Measurements from ENCODE around the gene TNS2. TPM values are rescaled to one million over a fixed set of nuclear protein-coding genes. Genes with fewer than 3 reads are reported as not detected.

TNS2 gene
- total and polyA plus RNA-seq, 2 of the 13 experiments (the other 11 are each of a cell fraction or from before 2014, with no cell fraction given), result 8.9 to 20.4 TPM

DNA sequence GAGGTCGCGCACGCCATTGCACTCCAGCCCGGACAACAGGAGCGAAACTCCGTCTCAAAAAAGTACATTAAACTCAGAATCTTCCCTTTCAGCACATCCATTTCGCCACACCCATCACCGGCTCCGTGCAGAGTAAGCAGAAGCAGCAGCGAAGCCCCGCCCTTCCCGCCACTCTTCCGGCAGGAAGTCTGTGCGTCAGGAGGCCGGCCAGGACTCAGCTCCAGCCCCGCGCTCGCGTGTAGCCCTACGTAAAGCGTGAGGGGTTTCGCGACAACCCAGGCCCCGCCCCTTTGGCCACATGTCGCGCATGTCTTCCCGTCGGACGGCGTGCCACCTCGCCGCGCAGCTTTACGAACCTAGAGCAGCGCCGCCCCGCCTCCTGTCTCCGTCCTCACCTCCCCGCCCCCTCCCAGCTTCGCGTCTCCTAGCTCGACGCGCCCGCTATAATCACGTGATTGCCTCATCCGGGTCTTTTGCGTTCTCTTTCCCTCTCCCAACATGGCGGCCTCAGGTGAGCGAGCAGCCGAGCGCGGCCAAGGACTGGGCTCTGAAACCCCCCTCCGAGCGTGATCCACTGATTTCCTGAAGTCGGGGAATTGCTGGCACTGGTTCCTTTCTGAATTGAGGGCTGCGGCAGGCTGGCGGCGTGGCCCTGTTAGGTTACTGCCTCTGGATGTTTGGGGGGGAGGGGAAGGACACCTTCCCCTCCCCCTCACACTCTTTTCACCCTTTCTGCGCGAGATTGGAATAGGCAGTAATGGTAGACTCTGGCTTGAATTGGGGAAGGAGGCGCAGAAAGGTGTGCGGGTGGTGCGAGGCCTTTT lies 43.7 kb upstream of the TNS2 start, which contains the start of gene EIF4B (continued):
- TF ChIP-seq, protein P1, sequence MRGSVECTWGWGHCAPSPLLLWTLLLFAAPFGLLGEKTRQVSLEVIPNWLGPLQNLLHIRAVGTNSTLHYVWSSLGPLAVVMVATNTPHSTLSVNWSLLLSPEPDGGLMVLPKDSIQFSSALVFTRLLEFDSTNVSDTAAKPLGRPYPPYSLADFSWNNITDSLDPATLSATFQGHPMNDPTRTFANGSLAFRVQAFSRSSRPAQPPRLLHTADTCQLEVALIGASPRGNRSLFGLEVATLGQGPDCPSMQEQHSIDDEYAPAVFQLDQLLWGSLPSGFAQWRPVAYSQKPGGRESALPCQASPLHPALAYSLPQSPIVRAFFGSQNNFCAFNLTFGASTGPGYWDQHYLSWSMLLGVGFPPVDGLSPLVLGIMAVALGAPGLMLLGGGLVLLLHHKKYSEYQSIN (CRISPR knock-in tag; IDR thresholded peaks at IDR 0.05; ENCODE audit: borderline replicate concordance), result no peak
- TF ChIP-seq, protein P2, sequence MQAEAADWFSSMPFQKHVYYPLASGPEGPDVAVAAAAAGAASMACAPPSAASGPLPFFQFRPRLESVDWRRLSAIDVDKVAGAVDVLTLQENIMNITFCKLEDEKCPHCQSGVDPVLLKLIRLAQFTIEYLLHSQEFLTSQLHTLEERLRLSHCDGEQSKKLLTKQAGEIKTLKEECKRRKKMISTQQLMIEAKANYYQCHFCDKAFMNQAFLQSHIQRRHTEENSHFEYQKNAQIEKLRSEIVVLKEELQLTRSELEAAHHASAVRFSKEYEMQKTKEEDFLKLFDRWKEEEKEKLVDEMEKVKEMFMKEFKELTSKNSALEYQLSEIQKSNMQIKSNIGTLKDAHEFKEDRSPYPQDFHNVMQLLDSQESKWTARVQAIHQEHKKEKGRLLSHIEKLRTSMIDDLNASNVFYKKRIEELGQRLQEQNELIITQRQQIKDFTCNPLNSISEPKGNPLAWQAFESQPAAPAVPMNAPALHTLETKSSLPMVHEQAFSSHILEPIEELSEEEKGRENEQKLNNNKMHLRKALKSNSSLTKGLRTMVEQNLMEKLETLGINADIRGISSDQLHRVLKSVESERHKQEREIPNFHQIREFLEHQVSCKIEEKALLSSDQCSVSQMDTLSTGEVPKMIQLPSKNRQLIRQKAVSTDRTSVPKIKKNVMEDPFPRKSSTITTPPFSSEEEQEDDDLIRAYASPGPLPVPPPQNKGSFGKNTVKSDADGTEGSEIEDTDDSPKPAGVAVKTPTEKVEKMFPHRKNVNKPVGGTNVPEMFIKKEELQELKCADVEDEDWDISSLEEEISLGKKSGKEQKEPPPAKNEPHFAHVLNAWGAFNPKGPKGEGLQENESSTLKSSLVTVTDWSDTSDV (CRISPR knock-in tag; IDR thresholded peaks at IDR 0.05), result no peak
- TF ChIP-seq NFYB (CRISPR knock-in tag; IDR thresholded peaks at IDR 0.05), result peak; percentile 65; the same call in 1 of the 2 replicates
- TF ChIP-seq, protein P3, sequence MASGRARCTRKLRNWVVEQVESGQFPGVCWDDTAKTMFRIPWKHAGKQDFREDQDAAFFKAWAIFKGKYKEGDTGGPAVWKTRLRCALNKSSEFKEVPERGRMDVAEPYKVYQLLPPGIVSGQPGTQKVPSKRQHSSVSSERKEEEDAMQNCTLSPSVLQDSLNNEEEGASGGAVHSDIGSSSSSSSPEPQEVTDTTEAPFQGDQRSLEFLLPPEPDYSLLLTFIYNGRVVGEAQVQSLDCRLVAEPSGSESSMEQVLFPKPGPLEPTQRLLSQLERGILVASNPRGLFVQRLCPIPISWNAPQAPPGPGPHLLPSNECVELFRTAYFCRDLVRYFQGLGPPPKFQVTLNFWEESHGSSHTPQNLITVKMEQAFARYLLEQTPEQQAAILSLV (CRISPR knock-in tag; IDR thresholded peaks at IDR 0.05; ENCODE audit: borderline replicate concordance), result 0 out of 2 replicates have a peak, but pooled peaks have one; percentile 3
- TF ChIP-seq, protein P4, sequence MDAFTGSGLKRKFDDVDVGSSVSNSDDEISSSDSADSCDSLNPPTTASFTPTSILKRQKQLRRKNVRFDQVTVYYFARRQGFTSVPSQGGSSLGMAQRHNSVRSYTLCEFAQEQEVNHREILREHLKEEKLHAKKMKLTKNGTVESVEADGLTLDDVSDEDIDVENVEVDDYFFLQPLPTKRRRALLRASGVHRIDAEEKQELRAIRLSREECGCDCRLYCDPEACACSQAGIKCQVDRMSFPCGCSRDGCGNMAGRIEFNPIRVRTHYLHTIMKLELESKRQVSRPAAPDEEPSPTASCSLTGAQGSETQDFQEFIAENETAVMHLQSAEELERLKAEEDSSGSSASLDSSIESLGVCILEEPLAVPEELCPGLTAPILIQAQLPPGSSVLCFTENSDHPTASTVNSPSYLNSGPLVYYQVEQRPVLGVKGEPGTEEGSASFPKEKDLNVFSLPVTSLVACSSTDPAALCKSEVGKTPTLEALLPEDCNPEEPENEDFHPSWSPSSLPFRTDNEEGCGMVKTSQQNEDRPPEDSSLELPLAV (CRISPR knock-in tag; conservative IDR thresholded peaks at IDR 0.05; ENCODE audit: low read depth), result no peak
- peak; percentile 80 for TF ChIP-seq HDAC2 (CRISPR knock-in tag; IDR thresholded peaks at IDR 0.05)
- TF ChIP-seq RXRA (CRISPR knock-in tag; IDR thresholded peaks at IDR 0.05), result no peak; the same call in none of the 2 replicates
- peak; percentile 43; the same call in 1 of the 2 replicates for TF ChIP-seq ZNF331 (CRISPR knock-in tag; IDR thresholded peaks at IDR 0.05)
- TF ChIP-seq, protein P5, sequence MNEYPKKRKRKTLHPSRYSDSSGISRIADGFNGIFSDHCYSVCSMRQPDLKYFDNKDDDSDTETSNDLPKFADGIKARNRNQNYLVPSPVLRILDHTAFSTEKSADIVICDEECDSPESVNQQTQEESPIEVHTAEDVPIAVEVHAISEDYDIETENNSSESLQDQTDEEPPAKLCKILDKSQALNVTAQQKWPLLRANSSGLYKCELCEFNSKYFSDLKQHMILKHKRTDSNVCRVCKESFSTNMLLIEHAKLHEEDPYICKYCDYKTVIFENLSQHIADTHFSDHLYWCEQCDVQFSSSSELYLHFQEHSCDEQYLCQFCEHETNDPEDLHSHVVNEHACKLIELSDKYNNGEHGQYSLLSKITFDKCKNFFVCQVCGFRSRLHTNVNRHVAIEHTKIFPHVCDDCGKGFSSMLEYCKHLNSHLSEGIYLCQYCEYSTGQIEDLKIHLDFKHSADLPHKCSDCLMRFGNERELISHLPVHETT (CRISPR knock-in tag; conservative IDR thresholded peaks at IDR 0.05), result peak; percentile 35; the same call in 1 of the 2 replicates
- TF ChIP-seq, protein P6, sequence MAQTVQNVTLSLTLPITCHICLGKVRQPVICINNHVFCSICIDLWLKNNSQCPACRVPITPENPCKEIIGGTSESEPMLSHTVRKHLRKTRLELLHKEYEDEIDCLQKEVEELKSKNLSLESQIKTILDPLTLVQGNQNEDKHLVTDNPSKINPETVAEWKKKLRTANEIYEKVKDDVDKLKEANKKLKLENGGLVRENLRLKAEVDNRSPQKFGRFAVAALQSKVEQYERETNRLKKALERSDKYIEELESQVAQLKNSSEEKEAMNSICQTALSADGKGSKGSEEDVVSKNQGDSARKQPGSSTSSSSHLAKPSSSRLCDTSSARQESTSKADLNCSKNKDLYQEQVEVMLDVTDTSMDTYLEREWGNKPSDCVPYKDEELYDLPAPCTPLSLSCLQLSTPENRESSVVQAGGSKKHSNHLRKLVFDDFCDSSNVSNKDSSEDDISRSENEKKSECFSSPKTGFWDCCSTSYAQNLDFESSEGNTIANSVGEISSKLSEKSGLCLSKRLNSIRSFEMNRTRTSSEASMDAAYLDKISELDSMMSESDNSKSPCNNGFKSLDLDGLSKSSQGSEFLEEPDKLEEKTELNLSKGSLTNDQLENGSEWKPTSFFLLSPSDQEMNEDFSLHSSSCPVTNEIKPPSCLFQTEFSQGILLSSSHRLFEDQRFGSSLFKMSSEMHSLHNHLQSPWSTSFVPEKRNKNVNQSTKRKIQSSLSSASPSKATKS (CRISPR knock-in tag; IDR thresholded peaks at IDR 0.05), result no peak
- no peak for TF ChIP-seq GTF2F1 (IDR thresholded peaks at IDR 0.05; ENCODE audit: low read length)
- TF ChIP-seq HNRNPLL (IDR thresholded peaks at IDR 0.05; ENCODE audit: low read depth, low read length, poor library complexity, severe bottlenecking), result peak; percentile 97
- no peak for TF ChIP-seq JDP2 (CRISPR knock-in tag; IDR thresholded peaks at IDR 0.05; ENCODE audit: borderline replicate concordance)
- no peak for TF ChIP-seq NFE2 (CRISPR knock-in tag; IDR thresholded peaks at IDR 0.05)

Measured in HepG2 (cell line).